ENCODE data around the gene DDX28.

DNA sequence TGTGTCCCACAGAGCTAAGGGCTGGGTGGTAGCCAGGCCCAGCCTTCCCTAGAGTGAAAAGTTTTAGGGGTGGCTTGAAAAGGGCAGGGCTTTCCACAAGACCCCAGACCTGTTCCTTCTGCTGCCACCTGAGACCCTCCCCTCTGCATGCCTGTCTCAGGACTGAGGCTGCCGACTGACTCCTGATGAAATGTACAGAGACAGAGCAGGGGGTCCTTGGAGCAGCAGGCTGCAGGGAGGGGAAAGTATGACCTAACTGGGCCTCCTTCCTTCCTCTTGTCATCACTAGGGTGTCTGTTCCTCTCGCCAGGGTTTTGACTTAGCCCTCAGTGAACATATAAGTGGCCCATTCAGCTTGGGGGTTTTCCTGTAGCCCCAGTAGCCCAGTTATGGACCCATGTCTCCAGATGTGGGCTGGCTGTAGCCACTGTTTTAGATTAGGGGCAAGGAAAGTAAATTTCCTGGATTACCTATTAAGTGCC lies 47.3 kb upstream of the DDX28 start:
- TF ChIP-seq, protein P1, sequence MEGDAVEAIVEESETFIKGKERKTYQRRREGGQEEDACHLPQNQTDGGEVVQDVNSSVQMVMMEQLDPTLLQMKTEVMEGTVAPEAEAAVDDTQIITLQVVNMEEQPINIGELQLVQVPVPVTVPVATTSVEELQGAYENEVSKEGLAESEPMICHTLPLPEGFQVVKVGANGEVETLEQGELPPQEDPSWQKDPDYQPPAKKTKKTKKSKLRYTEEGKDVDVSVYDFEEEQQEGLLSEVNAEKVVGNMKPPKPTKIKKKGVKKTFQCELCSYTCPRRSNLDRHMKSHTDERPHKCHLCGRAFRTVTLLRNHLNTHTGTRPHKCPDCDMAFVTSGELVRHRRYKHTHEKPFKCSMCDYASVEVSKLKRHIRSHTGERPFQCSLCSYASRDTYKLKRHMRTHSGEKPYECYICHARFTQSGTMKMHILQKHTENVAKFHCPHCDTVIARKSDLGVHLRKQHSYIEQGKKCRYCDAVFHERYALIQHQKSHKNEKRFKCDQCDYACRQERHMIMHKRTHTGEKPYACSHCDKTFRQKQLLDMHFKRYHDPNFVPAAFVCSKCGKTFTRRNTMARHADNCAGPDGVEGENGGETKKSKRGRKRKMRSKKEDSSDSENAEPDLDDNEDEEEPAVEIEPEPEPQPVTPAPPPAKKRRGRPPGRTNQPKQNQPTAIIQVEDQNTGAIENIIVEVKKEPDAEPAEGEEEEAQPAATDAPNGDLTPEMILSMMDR (IDR thresholded peaks at IDR 0.05) = no peak
- TF ChIP-seq POLR2A (IDR thresholded peaks at IDR 0.05) = no peak
